ENCODE results near the gene EPHA7.

EPHA7 gene

DNA sequence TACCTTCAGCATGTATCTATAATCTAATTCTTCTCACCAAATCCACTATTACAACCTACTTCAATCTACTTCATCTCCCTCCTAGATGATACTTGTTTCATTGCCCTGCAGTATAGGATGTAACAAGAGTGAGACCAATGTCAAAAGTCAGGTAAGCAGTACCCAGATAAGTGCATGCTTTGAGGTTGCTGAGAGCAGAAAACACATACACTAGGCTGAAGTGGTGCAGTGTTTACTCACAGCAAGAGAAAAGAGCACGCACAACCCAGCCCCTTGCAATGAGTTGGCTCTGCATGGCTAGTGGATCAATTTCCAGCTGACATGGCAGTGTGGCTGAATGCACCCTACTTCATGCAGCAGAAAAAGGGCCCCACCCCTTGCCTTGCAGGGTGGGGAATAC is 199.9 kb downstream of the EPHA7 start (continued):
- TF ChIP-seq, protein P1, sequence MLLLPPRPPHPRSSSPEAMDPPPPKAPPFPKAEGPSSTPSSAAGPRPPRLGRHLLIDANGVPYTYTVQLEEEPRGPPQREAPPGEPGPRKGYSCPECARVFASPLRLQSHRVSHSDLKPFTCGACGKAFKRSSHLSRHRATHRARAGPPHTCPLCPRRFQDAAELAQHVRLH (tag by site-specific recombination; IDR thresholded peaks at IDR 0.05), result no peak
- no peak for TF ChIP-seq ZNF404 (tag by site-specific recombination; IDR thresholded peaks at IDR 0.05)

DNA sequence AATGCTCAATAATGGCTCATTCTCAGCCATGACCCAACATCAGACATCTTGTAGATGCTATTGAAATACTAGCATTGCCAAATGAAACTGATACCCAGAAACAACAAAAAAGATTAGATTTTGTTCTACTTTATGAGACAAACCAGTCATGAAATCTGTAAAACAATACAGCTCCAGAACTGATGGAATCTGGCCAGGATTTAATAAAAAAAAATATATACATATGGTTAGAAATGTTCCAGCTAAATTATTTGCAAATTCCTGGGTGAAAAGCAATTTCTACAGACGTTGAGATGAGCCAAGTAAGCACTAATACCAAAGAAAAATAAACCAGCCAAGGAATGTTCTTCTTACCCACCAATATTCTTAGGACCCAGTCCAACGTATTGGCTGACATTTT is 201.3 kb downstream of the EPHA7 start:
- H3K4me3 ChIP-seq (ENCODE audit: low read depth, low read length), result no peak overlapping the region
- CTCF ChIA-PET, result no interaction called here
- no peak for TF ChIP-seq BCL11B (tag by site-specific recombination; IDR thresholded peaks at IDR 0.05; ENCODE audit: low read depth)
- H3K4me1 ChIP-seq (ENCODE audit: control insufficient read depth, insufficient read depth, low read length), result no peaks in the 10 kb centered on the region
- no peaks in the 10 kb centered on the region for H3K9me3 ChIP-seq (ENCODE audit: control insufficient read depth, insufficient read depth, low read depth, low read length)
- POLR2A ChIA-PET, result no interaction called here
- H3K36me3 ChIP-seq (ENCODE audit: control insufficient read depth in 2 of 2, insufficient read depth in 1 of 2, low read length in 2 of 2), result no peaks in the 10 kb centered on the region
- H3K27ac ChIP-seq (ENCODE audit: extremely low read depth, low read depth, low read length), result no peak overlapping the region

DNA sequence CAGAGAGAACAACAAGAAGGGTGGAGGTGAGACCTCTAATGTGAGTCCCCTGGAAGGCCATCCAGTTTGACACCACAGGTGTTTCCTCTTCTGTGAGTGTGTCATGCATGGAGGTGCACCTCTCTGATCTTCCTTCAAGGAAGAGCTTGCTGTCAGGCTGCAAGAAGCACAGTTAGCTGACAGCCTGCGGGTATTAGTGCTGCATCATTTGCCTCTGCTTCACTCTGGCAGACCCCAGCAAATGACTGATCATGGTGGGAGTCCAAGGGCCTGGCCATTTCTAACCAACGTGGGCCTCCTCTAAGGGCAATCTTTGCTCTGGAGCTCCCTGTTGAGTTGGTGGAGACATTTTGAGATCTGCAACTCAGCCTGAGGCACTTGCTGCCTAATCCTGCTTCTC is 206.3 kb downstream of the EPHA7 start:
- no peaks in the 10 kb centered on the region for H3K4me1 ChIP-seq (ENCODE audit: control insufficient read depth, insufficient read depth, low read length)
- ChIA-PET CTCF (interaction anchor here (0.7 kb wide), 2 partner anchors 33 to 406 kb away, joined by 3 to 4 read pairs; no protein-coding TSS in a partner anchor), POLR2A (no interaction called here)

DNA sequence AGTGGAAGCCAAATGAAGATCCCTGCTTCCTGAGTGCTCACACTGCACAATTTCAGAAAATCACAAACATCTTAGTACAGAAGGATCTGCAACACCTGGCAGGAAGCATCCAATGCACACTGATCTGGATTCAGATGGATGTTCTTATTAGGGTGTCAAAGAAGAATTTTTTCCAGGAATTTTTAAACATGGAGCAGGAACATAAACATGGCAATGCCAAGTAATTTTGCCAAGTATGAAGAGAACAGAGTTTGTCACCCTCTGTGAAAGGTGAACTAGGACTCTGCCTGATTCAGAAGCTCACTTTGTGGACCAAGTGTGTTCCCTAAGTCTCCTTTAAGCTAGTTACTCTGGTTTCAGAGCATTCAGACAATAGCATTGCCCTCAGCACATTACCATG is 208.5 kb downstream of the EPHA7 start:
- Histone ChIP-seq H3K27ac (ENCODE audit: extremely low read depth, low read depth, low read length) (no peak overlapping the region), H3K4me1 (ENCODE audit: control insufficient read depth, insufficient read depth, low read length) (no peaks in the 10 kb centered on the region)
- TF ChIP-seq, protein P2, sequence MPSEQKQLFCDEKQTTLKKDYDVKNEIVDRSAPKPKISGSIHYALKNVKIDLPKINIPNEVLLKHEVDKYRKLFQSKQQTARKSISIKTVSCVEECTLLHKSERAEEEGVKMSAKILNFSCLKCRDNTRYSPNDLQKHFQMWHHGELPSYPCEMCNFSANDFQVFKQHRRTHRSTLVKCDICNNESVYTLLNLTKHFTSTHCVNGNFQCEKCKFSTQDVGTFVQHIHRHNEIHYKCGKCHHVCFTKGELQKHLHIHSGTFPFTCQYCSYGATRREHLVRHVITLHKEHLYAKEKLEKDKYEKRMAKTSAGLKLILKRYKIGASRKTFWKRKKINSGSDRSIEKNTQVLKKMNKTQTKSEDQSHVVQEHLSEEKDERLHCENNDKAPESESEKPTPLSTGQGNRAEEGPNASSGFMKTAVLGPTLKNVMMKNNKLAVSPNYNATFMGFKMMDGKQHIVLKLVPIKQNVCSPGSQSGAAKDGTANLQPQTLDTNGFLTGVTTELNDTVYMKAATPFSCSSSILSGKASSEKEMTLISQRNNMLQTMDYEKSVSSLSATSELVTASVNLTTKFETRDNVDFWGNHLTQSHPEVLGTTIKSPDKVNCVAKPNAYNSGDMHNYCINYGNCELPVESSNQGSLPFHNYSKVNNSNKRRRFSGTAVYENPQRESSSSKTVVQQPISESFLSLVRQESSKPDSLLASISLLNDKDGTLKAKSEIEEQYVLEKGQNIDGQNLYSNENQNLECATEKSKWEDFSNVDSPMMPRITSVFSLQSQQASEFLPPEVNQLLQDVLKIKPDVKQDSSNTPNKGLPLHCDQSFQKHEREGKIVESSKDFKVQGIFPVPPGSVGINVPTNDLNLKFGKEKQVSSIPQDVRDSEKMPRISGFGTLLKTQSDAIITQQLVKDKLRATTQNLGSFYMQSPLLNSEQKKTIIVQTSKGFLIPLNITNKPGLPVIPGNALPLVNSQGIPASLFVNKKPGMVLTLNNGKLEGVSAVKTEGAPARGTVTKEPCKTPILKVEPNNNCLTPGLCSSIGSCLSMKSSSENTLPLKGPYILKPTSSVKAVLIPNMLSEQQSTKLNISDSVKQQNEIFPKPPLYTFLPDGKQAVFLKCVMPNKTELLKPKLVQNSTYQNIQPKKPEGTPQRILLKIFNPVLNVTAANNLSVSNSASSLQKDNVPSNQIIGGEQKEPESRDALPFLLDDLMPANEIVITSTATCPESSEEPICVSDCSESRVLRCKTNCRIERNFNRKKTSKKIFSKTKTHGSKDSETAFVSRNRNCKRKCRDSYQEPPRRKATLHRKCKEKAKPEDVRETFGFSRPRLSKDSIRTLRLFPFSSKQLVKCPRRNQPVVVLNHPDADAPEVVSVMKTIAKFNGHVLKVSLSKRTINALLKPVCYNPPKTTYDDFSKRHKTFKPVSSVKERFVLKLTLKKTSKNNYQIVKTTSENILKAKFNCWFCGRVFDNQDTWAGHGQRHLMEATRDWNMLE (tag by site-specific recombination; conservative IDR thresholded peaks at IDR 0.05; ENCODE audit: low read depth), result no peak
- TF ChIP-seq SALL2 (tag by site-specific recombination; IDR thresholded peaks at IDR 0.05; ENCODE audit: borderline replicate concordance) (no peak), ZNF121 (tag by site-specific recombination; IDR thresholded peaks at IDR 0.05) (no peak), ZSCAN30 (tag by site-specific recombination; IDR thresholded peaks at IDR 0.05) (no peak), ZNF350 (tag by site-specific recombination; IDR thresholded peaks at IDR 0.05) (no peak), ZFP3 (tag by site-specific recombination; IDR thresholded peaks at IDR 0.05; ENCODE audit: low read depth) (no peak), FEZF1 (tag by site-specific recombination; IDR thresholded peaks at IDR 0.05) (no peak), ZFHX2 (tag by site-specific recombination; conservative IDR thresholded peaks at IDR 0.05) (no peak), ZNF202 (tag by site-specific recombination; IDR thresholded peaks at IDR 0.05; ENCODE audit: borderline replicate concordance) (no peak), ZBTB48 (tag by site-specific recombination; IDR thresholded peaks at IDR 0.05) (no peak), ZNF354C (tag by site-specific recombination; IDR thresholded peaks at IDR 0.05; ENCODE audit: borderline replicate concordance, low read depth) (no peak), ZNF596 (tag by site-specific recombination; IDR thresholded peaks at IDR 0.05) (no peak)
- TF ChIP-seq, protein P3, sequence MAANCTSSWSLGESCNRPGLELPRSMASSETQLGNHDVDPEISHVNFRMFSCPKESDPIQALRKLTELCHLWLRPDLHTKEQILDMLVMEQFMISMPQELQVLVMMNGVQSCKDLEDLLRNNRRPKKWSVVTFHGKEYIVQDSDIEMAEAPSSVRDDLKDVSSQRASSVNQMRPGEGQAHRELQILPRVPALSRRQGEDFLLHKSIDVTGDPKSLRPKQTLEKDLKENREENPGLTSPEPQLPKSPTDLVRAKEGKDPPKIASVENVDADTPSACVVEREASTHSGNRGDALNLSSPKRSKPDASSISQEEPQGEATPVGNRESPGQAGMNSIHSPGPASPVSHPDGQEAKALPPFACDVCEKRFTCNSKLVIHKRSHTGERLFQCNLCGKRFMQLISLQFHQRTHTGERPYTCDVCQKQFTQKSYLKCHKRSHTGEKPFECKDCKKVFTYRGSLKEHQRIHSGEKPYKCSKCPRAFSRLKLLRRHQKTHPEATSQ (tag by site-specific recombination; IDR thresholded peaks at IDR 0.05), result no peak
- TF ChIP-seq, protein P4, sequence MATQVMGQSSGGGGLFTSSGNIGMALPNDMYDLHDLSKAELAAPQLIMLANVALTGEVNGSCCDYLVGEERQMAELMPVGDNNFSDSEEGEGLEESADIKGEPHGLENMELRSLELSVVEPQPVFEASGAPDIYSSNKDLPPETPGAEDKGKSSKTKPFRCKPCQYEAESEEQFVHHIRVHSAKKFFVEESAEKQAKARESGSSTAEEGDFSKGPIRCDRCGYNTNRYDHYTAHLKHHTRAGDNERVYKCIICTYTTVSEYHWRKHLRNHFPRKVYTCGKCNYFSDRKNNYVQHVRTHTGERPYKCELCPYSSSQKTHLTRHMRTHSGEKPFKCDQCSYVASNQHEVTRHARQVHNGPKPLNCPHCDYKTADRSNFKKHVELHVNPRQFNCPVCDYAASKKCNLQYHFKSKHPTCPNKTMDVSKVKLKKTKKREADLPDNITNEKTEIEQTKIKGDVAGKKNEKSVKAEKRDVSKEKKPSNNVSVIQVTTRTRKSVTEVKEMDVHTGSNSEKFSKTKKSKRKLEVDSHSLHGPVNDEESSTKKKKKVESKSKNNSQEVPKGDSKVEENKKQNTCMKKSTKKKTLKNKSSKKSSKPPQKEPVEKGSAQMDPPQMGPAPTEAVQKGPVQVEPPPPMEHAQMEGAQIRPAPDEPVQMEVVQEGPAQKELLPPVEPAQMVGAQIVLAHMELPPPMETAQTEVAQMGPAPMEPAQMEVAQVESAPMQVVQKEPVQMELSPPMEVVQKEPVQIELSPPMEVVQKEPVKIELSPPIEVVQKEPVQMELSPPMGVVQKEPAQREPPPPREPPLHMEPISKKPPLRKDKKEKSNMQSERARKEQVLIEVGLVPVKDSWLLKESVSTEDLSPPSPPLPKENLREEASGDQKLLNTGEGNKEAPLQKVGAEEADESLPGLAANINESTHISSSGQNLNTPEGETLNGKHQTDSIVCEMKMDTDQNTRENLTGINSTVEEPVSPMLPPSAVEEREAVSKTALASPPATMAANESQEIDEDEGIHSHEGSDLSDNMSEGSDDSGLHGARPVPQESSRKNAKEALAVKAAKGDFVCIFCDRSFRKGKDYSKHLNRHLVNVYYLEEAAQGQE (tag by site-specific recombination; IDR thresholded peaks at IDR 0.05), result no peak

More for the DNA sequence above, 206.3 kb downstream of the EPHA7 start:
- Histone ChIP-seq H3K27ac (ENCODE audit: extremely low read depth, low read depth, low read length) (no peak overlapping the region), H3K4me3 (ENCODE audit: low read depth, low read length) (no peak overlapping the region), H3K36me3 (ENCODE audit: control insufficient read depth in 2 of 2, insufficient read depth in 1 of 2, low read length in 2 of 2) (no peaks in the 10 kb centered on the region), H3K9me3 (ENCODE audit: control insufficient read depth, insufficient read depth, low read depth, low read length) (no peaks in the 10 kb centered on the region)
- TF ChIP-seq ZNF747 (tag by site-specific recombination; IDR thresholded peaks at IDR 0.05), result no peak
- no peak for TF ChIP-seq OVOL3 (tag by site-specific recombination; IDR thresholded peaks at IDR 0.05)
- no peak for TF ChIP-seq ZFP3 (tag by site-specific recombination; IDR thresholded peaks at IDR 0.05; ENCODE audit: low read depth)
- TF ChIP-seq ZNF37A (tag by site-specific recombination; IDR thresholded peaks at IDR 0.05), result no peak
- no peak for TF ChIP-seq ZXDB (tag by site-specific recombination; IDR thresholded peaks at IDR 0.05)
- no peak for TF ChIP-seq EGR2 (tag by site-specific recombination; IDR thresholded peaks at IDR 0.05; ENCODE audit: low read depth)
- no peak for TF ChIP-seq ZNF324 (tag by site-specific recombination; IDR thresholded peaks at IDR 0.05)
- no peak for TF ChIP-seq ZNF391 (tag by site-specific recombination; IDR thresholded peaks at IDR 0.05; ENCODE audit: borderline replicate concordance, low read depth)
- no peak for TF ChIP-seq KLF9 (tag by site-specific recombination; IDR thresholded peaks at IDR 0.05; ENCODE audit: low read depth)
- TF ChIP-seq ZNF174 (tag by site-specific recombination; IDR thresholded peaks at IDR 0.05), result no peak
- no peak for TF ChIP-seq ZNF623 (tag by site-specific recombination; IDR thresholded peaks at IDR 0.05)
- no peak for TF ChIP-seq ZNF596 (tag by site-specific recombination; IDR thresholded peaks at IDR 0.05)

More for the DNA sequence above, 208.5 kb downstream of the EPHA7 start:
- POLR2A ChIA-PET, result no interaction called here
- H3K4me3 ChIP-seq (ENCODE audit: low read depth, low read length), result no peak overlapping the region
- H3K36me3 ChIP-seq (ENCODE audit: control insufficient read depth in 2 of 2, insufficient read depth in 1 of 2, low read length in 2 of 2), result no peaks in the 10 kb centered on the region
- CTCF ChIA-PET, result no interaction called here
- H3K9me3 ChIP-seq (ENCODE audit: control insufficient read depth, insufficient read depth, low read depth, low read length), result no peaks in the 10 kb centered on the region
